ENCODE data around the gene HK3. TPM values are rescaled to one million over a fixed set of nuclear protein-coding genes. Genes with fewer than 3 reads are reported as not detected.

The HK3 gene
- total and polyA plus RNA-seq, 2 of the 8 experiments (the other 6 are each of a cell fraction or from before 2014, with no cell fraction given) = not detected

GRCh38 chr5:176835918-176836317, 63.2 kb downstream of the HK3 start (continued):
- TF ChIP-seq RBBP5 (IDR thresholded peaks at IDR 0.05; ENCODE audit: borderline replicate concordance, low read depth, low read length) = no peak
- TF ChIP-seq CBX8 (IDR thresholded peaks at IDR 0.05; ENCODE audit: borderline replicate concordance, low read depth, low read length) = no peak
- no peak for TF ChIP-seq CHD7 (IDR thresholded peaks at IDR 0.05; ENCODE audit: insufficient replicate concordance, low read length)
- TF ChIP-seq BRCA1 (IDR thresholded peaks at IDR 0.05; ENCODE audit: low read depth, low read length) = no peak
- TF ChIP-seq HDAC6 (IDR thresholded peaks at IDR 0.05; ENCODE audit: low read depth, low read length) = no peak

Measured in H1 (cell line).